GM19372 (cell line): ENCODE measurements around the gene RAB25.

Experiments used
- ATAC-seq: cut with Tn5 transposase; IDR thresholded peaks from one replicate; pipeline ENCODE4 v1.9.1; 2021; ENCODE audit warnings: mild to moderate bottlenecking, low read depth, moderate library complexity; ENCODE audit not compliant: unreplicated experiment

Gene RAB25

GRCh38 chr1:156077430-156077760, 16.4 kb downstream of the RAB25 start:
- no peak for ATAC-seq

GRCh38 chr1:156078728-156079127, 17.8 kb downstream of the RAB25 start:
- no peak for ATAC-seq

GRCh38 chr1:156079762-156080161, 18.8 kb downstream of the RAB25 start:
- ATAC-seq = no peak

- no peak for ATAC-seq
These were observed 19.4 kb downstream of the RAB25 start for GRCh38 chr1:156080241-156080862.

GRCh38 chr1:156080863-156081179, 19.9 kb downstream of the RAB25 start:
- ATAC-seq = no peak

GRCh38 chr1:156081180-156081916, 20.4 kb downstream of the RAB25 start:
- no peak for ATAC-seq

GRCh38 chr1:156081917-156082308, 21.0 kb downstream of the RAB25 start:
- ATAC-seq = no peak

- no peak for ATAC-seq
These were observed 21.5 kb downstream of the RAB25 start, which contains the start of gene MEX3A for GRCh38 chr1:156082309-156083091. MEX3A (minus strand) TSS chr1:156082465; CDS start chr1:156081998, 467 bp downstream.

- no peak for ATAC-seq
These were observed 23.1 kb downstream of the RAB25 start for GRCh38 chr1:156083800-156084790.

- ATAC-seq = no peak
These were observed 25.3 kb downstream of the RAB25 start for GRCh38 chr1:156086256-156086662.

- ATAC-seq = no peak
These were observed 28.7 kb downstream of the RAB25 start for GRCh38 chr1:156089704-156090103.

- ATAC-seq = no peak
These were observed 29.3 kb downstream of the RAB25 start for GRCh38 chr1:156090138-156090839.

GRCh38 chr1:156090840-156091188, 29.9 kb downstream of the RAB25 start:
- no peak for ATAC-seq

GRCh38 chr1:156091610-156092009, 30.6 kb downstream of the RAB25 start:
- no peak for ATAC-seq

GRCh38 chr1:156095906-156096508, 35.0 kb downstream of the RAB25 start:
- ATAC-seq = no peak

GRCh38 chr1:156096640-156097391, 35.9 kb downstream of the RAB25 start:
- ATAC-seq = no peak

- ATAC-seq = no peak
These were observed 36.7 kb downstream of the RAB25 start for GRCh38 chr1:156097499-156098178.

GRCh38 chr1:156098784-156099183, 37.8 kb downstream of the RAB25 start:
- no peak for ATAC-seq
